Activated B cell treated with CpG ODN at 0.5 μM for 24 hours (primary cell): Measurements from ENCODE around the gene MPG. TPM values are rescaled to one million over a fixed set of nuclear protein-coding genes. Genes with fewer than 3 reads are reported as not detected.

Experiments used
- ATAC-seq: fragments of 200-7000 bp; cut with Tn5 transposase; one replicate; pipeline ENCODE4 v1.10.0; 2021; ENCODE audit warnings: low read depth, mild to moderate bottlenecking, moderate library complexity
- CTCF ChIA-PET: fragments of 350-600 bp; sonication (Branson Sonifier 250); formaldehyde crosslinking; loops from one replicate; lab custom pipeline; 2021; ENCODE audit warnings: antibody characterized with exemption; lab: Charles Lee
- POLR2A ChIA-PET: fragments of 350-600 bp; sonication (Branson Sonifier 250); formaldehyde crosslinking; loops from one replicate; lab custom pipeline; 2021; ENCODE audit warnings: antibody characterized with exemption; lab: Charles Lee
- DNase-seq: peaks from one replicate; pipeline ENCODE4 v3.0.0; 2022
- H3K27ac Mint-ChIP-seq: one replicate; pipeline ENCODE4 v1.8.0; 2020; ENCODE audit warnings: mixed read lengths
- H3K27me3 Mint-ChIP-seq: one replicate; pipeline ENCODE4 v1.8.0; 2021; ENCODE audit warnings: mixed read lengths
- H3K36me3 Mint-ChIP-seq: one replicate; pipeline ENCODE4 v1.8.0; 2021; ENCODE audit warnings: low read depth, mixed read lengths
- H3K4me1 Mint-ChIP-seq: one replicate; pipeline ENCODE4 v1.8.0; 2021; ENCODE audit warnings: mixed read lengths
- H3K4me3 Mint-ChIP-seq: one replicate; pipeline ENCODE4 v1.8.0; 2020; ENCODE audit warnings: mild to moderate bottlenecking, mixed read lengths
- H3K9me3 Mint-ChIP-seq: one replicate; pipeline ENCODE4 v1.8.0; 2020; ENCODE audit warnings: mixed read lengths
- intact Hi-C: fragments of 100-400 bp; cut with micrococcal nuclease; formaldehyde crosslinking; loops from one replicate; pipeline ENCODE4 v1.15.1; 2024
- total RNA-seq: library from RNA; stranded (reverse); gene quantifications from 2 replicates; pipeline ENCODE4 v1.2.3, GENCODE V29; 2022
- TF ChIP-seq, protein P1 (sequence below): fragments of 200-600 bp; IDR thresholded peaks from one replicate; pipeline ENCODE4 v1.8.0; 2022; ENCODE audit warnings: antibody characterized with exemption, mild to moderate bottlenecking

The MPG gene
- total RNA-seq, 1 donor from 2014 or later: 51.7 TPM

DNA sequence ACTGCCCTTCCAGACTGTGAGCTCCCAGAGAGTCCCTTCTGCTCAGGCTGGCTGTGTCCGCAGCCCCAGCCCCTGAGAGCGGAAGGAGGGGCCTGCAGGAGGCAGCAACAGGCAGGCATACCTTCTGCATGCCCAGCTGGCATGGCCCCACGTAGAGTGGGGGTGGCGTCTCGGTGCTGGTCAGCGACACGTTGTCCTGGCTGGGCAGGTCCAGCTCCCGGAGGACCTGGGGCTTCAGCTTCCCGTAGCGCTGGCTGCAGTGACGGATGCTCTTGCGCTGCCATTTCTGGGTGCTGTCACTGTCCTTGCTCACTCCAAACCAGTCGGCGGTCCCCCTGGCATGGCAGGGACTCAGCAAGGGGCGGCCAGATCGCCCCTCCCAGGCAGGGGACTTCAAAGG lies 14.6 kb upstream of the MPG start:
- Mint-ChIP-seq H3K9me3 (no peaks in the 10 kb centered on the region), H3K27ac (no peak overlapping the region), H3K27me3 (peaks cover 2% of the 10 kb centered on the region), H3K36me3 (no peaks in the 10 kb centered on the region), H3K4me3 (no peak overlapping the region), H3K4me1 (peaks cover 4% of the 10 kb centered on the region)
- ChIA-PET POLR2A (no interaction called here), CTCF (interaction anchor here (0.5 to 8.1 kb wide), 3 partner anchors 24 to 125 kb away, joined by 3 to 218 read pairs (median 3); no protein-coding TSS in a partner anchor)
- intact Hi-C loops: no loop called here
- DNase-seq (no peak), ATAC-seq (no peak)
- TF ChIP-seq, protein P1, sequence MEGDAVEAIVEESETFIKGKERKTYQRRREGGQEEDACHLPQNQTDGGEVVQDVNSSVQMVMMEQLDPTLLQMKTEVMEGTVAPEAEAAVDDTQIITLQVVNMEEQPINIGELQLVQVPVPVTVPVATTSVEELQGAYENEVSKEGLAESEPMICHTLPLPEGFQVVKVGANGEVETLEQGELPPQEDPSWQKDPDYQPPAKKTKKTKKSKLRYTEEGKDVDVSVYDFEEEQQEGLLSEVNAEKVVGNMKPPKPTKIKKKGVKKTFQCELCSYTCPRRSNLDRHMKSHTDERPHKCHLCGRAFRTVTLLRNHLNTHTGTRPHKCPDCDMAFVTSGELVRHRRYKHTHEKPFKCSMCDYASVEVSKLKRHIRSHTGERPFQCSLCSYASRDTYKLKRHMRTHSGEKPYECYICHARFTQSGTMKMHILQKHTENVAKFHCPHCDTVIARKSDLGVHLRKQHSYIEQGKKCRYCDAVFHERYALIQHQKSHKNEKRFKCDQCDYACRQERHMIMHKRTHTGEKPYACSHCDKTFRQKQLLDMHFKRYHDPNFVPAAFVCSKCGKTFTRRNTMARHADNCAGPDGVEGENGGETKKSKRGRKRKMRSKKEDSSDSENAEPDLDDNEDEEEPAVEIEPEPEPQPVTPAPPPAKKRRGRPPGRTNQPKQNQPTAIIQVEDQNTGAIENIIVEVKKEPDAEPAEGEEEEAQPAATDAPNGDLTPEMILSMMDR: no peak

DNA sequence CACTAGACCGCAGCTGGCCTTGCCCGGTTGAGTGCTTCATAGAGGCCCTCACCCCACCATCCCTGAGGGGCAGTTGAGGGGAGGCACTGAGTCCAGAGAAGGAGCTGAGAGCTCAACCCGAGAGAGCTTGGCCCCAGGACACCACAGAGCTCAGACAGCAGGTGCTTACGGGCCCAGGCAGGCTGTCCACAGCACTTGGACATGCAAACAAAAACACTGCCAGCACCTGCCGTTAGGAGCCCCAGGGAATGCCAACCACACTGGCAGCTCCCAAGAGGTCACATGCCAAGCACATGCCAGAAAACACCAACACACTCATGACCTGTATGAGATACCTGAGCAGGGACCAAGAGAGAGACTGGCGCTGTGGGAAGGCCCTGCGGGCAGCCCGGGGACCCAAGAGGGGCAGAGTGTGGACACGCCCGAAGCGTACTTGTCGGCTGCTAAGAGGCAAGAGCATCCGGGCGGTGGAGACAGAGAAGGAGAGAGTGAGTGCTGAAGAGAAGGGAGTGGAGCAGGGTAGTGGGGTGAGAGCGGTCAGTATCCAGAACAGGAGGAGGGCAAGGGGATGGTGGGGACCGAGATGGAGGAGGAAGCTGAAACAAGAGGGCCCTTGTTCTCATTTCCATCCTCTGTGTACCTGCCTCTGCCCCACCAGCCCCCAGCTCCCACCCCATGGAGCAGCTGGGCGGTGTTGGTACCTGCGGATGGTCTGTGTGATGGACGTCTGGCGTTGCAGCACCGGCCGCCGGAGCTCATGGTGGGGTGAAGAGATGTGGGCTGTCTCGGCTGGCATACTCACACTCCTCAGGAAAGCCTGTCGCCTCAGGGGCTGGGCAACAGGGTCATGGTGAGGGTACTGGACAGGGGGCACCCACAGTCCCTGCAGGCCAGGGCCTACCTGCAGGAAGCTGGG lies 13.8 kb upstream of the MPG start:
- H3K4me1 Mint-ChIP-seq: peaks cover 4% of the 10 kb centered on the region

DNA sequence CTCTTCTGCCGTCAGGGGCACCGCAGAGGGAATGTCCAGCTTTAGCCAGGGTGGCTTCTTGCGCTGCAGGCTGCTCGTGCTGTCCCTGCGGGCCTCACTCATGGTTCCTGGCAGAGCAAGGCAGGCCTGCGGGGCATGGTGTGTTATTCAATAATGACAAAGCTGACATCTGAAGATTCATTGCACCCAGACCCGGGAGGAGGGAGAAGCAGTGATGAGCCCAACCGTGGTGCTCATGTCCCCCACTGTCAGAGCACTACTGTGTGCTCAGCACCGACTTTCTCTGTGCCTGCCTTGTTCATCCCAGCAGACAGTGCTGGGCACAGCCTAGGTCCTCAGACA lies 13.1 kb upstream of the MPG start:
- ATAC-seq: no peak
- POLR2A ChIA-PET: interaction anchor here (1.8 kb wide), 1 partner anchor 31 kb away, joined by 12 read pairs; no protein-coding TSS in a partner anchor
- peaks cover 4% of the 10 kb centered on the region for H3K4me1 Mint-ChIP-seq
- no peak overlapping the region for H3K27ac Mint-ChIP-seq
- CTCF ChIA-PET: interaction anchor here (1.1 to 8.1 kb wide), 8 partner anchors 8 to 297 kb away, joined by 3 to 218 read pairs (median 10); partner anchors contain the start of genes POLR3K and SNRNP25
- no peak for DNase-seq
- H3K36me3 Mint-ChIP-seq: no peaks in the 10 kb centered on the region
- no peak overlapping the region for H3K4me3 Mint-ChIP-seq
- peaks cover 2% of the 10 kb centered on the region for H3K27me3 Mint-ChIP-seq
- TF ChIP-seq, protein P1: no peak
- no peaks in the 10 kb centered on the region for H3K9me3 Mint-ChIP-seq
- intact Hi-C loops: loop anchor here (1.0 to 2.0 kb wide), 7 partner anchors 12 to 297 kb away; partner anchors contain the start of genes POLR3K and SNRNP25

More for the DNA sequence above, 13.8 kb upstream of the MPG start:
- Mint-ChIP-seq H3K9me3 (no peaks in the 10 kb centered on the region), H3K4me3 (no peak overlapping the region), H3K27me3 (peaks cover 2% of the 10 kb centered on the region), H3K27ac (no peak overlapping the region), H3K36me3 (no peaks in the 10 kb centered on the region)
- intact Hi-C loops: loop anchor here (2.0 kb wide), 1 partner anchor 43 kb away; no protein-coding TSS in a partner anchor
- TF ChIP-seq, protein P1: no peak
- DNase-seq (no peak), ATAC-seq (no peak)
- POLR2A ChIA-PET: interaction anchor here (1.8 kb wide), 1 partner anchor 32 kb away, joined by 12 read pairs; no protein-coding TSS in a partner anchor
- CTCF ChIA-PET: interaction anchor here (1.1 to 8.1 kb wide), 5 partner anchors 7 to 298 kb away, joined by 3 to 218 read pairs (median 9); partner anchors contain the start of genes POLR3K and SNRNP25

DNA sequence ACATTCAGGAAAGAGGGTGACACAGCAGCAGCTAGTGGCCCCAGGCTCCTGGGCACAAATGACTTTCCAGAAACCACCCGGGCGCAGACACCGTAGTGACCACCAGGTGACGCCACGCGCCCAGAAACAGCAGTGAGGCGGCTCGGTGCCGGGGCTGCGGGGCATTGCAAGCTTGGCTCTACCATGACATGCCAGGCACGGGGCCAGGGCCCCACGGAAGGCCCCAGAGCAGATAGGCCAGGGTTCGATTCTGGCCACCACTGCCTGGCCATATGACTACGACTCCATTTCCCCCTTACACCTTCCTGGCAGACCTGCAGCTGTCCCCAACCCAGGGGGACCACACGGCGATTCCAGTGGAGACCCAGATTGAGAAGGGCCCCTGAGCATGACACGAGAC lies 12.3 kb upstream of the MPG start:
- Mint-ChIP-seq H3K36me3 (no peaks in the 10 kb centered on the region), H3K4me3 (no peak overlapping the region), H3K4me1 (peaks cover 4% of the 10 kb centered on the region), H3K9me3 (no peaks in the 10 kb centered on the region), H3K27me3 (peaks cover 6% of the 10 kb centered on the region), H3K27ac (no peak overlapping the region)
- POLR2A ChIA-PET: interaction anchor here (0.6 to 1.8 kb wide), 4 partner anchors 12 to 30 kb away, joined by 4 to 12 read pairs (median 5); no protein-coding TSS in a partner anchor
- intact Hi-C loops: loop anchor here (1.0 to 2.0 kb wide), 7 partner anchors 12 to 297 kb away; partner anchors contain the start of genes POLR3K and SNRNP25
- CTCF ChIA-PET: interaction anchor here (0.7 to 8.1 kb wide), 17 partner anchors 9 to 296 kb away, joined by 3 to 218 read pairs (median 4); partner anchors contain the start of genes POLR3K and SNRNP25
- ATAC-seq (peak; percentile 97), DNase-seq (peak; percentile 81)
- TF ChIP-seq, protein P1: peak; percentile 50
